Measurements from ENCODE around the gene TRPV5.

GRCh38 chr7:142891490-142892082, 42.0 kb downstream of the TRPV5 start:
- TF ChIP-seq POLR2AphosphoS5 (IDR thresholded peaks at IDR 0.05; ENCODE audit: borderline replicate concordance, low read depth, low read length) (no peak), EZH2 (IDR thresholded peaks at IDR 0.05) (no peak), FOXP2 (optimal IDR thresholded peaks at IDR 0.05; ENCODE audit: control extremely low read depth, extremely low read length, insufficient read depth) (no peak)

All from SK-N-MC (cell line).